ENCODE data around the gene NUDT3. TPM values are rescaled to one million over a fixed set of nuclear protein-coding genes. Genes with fewer than 3 reads are reported as not detected.

The NUDT3 gene
- total RNA-seq, 4 donors from 2014 or later, result 51.6 to 88.7 (median 57.3) TPM

DNA sequence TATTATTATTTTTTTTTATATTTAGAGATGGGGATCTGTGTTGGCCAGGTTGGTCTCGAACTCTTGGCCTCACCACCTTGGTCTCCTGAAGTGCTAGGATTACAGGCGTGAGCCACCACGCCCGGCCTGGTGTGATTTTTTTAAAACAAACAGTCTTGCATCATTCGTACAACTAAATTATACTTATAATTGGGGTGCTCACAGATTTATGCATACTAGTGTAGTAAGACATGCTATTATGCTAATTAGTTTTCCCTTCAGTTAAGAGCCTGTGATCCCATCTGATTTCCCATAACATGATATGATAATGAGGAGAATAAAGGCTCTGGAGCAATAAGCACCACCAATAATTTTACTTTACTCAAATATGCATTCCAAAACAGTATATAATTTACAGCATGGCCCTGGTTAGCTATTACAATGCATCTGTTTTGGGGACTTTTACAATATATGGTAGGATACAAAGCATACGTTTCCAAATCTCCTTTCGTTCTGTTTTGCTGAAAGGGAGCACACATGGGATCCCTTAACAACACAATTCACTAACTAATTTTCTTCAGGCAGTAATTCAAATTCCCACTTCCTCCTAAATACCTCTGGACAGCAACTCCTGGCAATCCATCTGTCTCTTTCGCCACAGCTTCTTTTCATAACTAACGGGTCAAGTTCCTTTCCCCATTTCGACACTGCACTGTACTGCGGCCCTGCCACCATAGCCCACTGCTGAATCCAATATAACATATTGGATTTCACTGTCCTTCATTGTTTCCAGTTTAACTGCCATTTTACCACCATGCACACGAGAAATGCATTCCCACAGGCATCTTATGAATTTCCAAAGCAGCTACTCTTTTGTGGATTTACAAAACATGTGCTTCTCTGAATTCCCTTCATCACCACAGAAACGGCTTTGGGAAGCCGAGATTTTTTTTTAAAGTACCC lies 1.7 kb downstream of the NUDT3 start:
- Histone ChIP-seq H3K27ac (peak overlapping the region; percentile 93 to 99 (median 98)), H3K27me3 (no peaks in the 10 kb centered on the region), H3K36me3 (no peaks in the 10 kb centered on the region), H3K4me1 (peaks cover 0 to 72% (median 26%) of the 10 kb centered on the region in 4 donors), H3K9me3 (no peaks in the 10 kb centered on the region), H3K4me3 (peak overlapping the region; percentile 89 to 99 (median 96))
- no peak for TF ChIP-seq POLR2A (IDR thresholded peaks at IDR 0.05)
- TF ChIP-seq, protein P1, sequence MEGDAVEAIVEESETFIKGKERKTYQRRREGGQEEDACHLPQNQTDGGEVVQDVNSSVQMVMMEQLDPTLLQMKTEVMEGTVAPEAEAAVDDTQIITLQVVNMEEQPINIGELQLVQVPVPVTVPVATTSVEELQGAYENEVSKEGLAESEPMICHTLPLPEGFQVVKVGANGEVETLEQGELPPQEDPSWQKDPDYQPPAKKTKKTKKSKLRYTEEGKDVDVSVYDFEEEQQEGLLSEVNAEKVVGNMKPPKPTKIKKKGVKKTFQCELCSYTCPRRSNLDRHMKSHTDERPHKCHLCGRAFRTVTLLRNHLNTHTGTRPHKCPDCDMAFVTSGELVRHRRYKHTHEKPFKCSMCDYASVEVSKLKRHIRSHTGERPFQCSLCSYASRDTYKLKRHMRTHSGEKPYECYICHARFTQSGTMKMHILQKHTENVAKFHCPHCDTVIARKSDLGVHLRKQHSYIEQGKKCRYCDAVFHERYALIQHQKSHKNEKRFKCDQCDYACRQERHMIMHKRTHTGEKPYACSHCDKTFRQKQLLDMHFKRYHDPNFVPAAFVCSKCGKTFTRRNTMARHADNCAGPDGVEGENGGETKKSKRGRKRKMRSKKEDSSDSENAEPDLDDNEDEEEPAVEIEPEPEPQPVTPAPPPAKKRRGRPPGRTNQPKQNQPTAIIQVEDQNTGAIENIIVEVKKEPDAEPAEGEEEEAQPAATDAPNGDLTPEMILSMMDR (IDR thresholded peaks at IDR 0.05), result no peak
- peak in 1 of 2 donors; percentile 81 for TF ChIP-seq EP300 (IDR thresholded peaks at IDR 0.05)
- peak in 1 of 2 donors; percentile 68 for DNase-seq (ENCODE audit: low spot score in 2 of 2)
- 17 to 22% methylated on average over 14 of the region's 14 CpGs for WGBS, 2 donors

DNA sequence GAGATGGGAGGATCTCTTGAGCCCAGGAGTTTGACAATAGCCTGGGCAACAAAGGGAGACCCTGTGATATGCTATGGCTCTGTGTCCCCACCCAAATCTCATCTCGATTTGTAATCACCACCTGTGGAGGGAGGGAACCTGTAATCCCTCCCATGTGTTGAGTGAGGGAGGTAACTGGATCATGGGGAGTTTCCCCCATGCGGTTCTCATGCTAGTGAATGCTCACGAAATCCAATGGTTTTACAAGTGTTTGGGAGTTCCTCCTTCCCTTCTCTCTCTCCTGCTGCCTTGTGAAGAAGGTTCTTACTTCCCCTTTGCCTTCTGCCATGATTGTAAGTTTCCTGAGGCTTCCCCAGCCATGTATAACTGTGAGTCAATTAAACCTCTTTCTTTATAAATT lies 3.4 kb downstream of the NUDT3 start:
- no peaks in the 10 kb centered on the region for H3K36me3 ChIP-seq
- 71 to 73% methylated on average over 3 of the region's 3 CpGs for WGBS, 2 donors
- DNase-seq (ENCODE audit: low spot score in 2 of 2), result no peak
- H3K4me1 ChIP-seq, result peaks cover 0 to 84% (median 39%) of the 10 kb centered on the region in 4 donors
- no peak overlapping the region for H3K4me3 ChIP-seq
- no peaks in the 10 kb centered on the region for H3K27me3 ChIP-seq
- H3K27ac ChIP-seq, result peak overlapping the region in 2 of 4 donors; percentile 34 to 85
- H3K9me3 ChIP-seq, result no peaks in the 10 kb centered on the region
- TF ChIP-seq POLR2A (IDR thresholded peaks at IDR 0.05) (no peak), EP300 (IDR thresholded peaks at IDR 0.05) (no peak)
- TF ChIP-seq, protein P1 (IDR thresholded peaks at IDR 0.05), result no peak

DNA sequence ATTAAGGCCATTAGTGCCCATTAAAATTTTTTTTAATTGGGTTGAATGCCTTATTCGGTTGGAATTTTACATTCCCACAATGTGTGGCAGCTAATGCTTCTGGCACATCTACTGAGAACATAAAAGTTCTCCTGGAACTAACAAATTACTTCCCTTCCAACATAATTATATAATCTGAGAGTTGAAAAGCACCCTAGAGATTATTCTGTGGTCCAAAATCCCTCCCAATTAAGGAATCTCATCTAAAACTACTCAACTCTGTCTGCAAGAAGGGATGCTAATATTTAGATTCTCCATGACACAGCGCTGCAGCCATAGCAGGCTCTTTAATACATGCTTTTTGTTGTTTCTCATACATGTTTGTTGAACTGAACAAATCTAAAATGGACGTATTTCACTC lies 4.0 kb downstream of the NUDT3 start:
- Histone ChIP-seq H3K9me3 (no peaks in the 10 kb centered on the region), H3K4me1 (peaks cover 0 to 84% (median 42%) of the 10 kb centered on the region in 4 donors), H3K4me3 (no peak overlapping the region), H3K36me3 (no peaks in the 10 kb centered on the region), H3K27me3 (no peaks in the 10 kb centered on the region), H3K27ac (peak overlapping the region in 2 of 4 donors; percentile 34 to 85)
- 29 to 32% methylated on average over 3 of the region's 3 CpGs for WGBS, 2 donors
- no peak for DNase-seq (ENCODE audit: low spot score in 2 of 2)
- TF ChIP-seq, protein P1 (IDR thresholded peaks at IDR 0.05), result no peak
- TF ChIP-seq POLR2A (IDR thresholded peaks at IDR 0.05), result no peak
- TF ChIP-seq EP300 (IDR thresholded peaks at IDR 0.05), result no peak

DNA sequence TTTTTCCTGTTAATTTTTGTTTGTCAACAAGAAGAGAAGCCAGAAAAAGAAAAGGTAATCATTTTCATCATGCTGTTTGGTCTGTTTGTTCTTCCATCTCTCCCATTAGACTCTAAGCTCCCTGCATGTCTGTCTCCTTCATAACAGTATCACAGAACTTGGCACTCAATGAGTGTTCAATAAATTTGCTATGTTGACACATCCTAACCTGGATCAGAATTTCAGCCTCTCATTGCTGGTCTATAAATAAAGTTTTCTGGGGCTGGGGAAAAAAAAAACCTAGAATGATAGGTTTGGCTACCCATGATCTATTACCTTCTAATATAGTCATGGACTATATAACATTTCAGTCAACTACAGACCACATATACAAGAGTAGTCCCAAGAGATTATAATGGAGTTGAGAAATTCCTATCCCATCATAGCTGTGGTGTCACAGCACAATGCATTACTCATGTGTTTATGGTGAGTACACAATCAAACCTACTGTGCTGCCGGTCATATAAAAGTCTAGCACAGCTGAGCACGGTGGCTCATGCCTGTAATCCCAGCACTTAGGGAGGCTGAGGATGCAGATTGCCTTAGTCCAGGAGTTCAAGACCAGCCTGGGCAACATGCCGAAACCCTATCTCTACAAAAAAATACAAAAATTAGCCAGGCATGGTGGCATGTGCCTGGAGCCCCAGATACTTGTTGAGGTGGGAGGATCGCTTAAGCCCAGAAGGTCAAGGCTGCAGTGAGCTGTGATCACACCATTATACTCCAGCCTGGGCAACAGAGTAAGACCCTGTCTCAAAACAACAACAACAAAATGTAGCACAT lies 5.9 kb downstream of the NUDT3 start:
- peaks cover 0 to 94% (median 47%) of the 10 kb centered on the region in 4 donors for H3K4me1 ChIP-seq
- H3K27me3 ChIP-seq, result no peaks in the 10 kb centered on the region
- no peak for TF ChIP-seq POLR2A (IDR thresholded peaks at IDR 0.05)
- no peak for TF ChIP-seq EP300 (IDR thresholded peaks at IDR 0.05)
- TF ChIP-seq, protein P1 (IDR thresholded peaks at IDR 0.05), result no peak
- H3K9me3 ChIP-seq, result no peaks in the 10 kb centered on the region
- 59 to 67% methylated on average over 4 of the region's 4 CpGs for WGBS, 2 donors
- no peaks in the 10 kb centered on the region for H3K36me3 ChIP-seq
- H3K27ac ChIP-seq, result peak overlapping the region in 3 of 4 donors; percentile 30 to 87 (median 85)
- no peak overlapping the region for H3K4me3 ChIP-seq
- no peak for DNase-seq (ENCODE audit: low spot score in 2 of 2)
